Kidney epithelial cell (primary cell): ENCODE measurements around the gene RETSAT. TPM values are rescaled to one million over a fixed set of nuclear protein-coding genes. Genes with fewer than 3 reads are reported as not detected.
"Not testable (repeated sequence)": the region's sequence is repeated elsewhere in the genome, so short reads cannot be mapped to it uniquely, and the experiment has no call there.

Experiments
- DNase-seq: peaks from one replicate; pipeline ENCODE4 v3.0.0-alpha.2; 2010; ENCODE audit warnings: low read depth
- H3K27me3 ChIP-seq: 2 replicates; pipeline ENCODE4 v1.6.0; 2011; ENCODE audit warnings: low read length; ENCODE audit not compliant: control insufficient read depth, insufficient read depth
- H3K36me3 ChIP-seq: 2 replicates; pipeline ENCODE4 v1.5.1; 2011; ENCODE audit warnings: low read length; ENCODE audit not compliant: control insufficient read depth, insufficient read depth
- H3K4me3 ChIP-seq: 2 replicates; pipeline ENCODE4 v1.5.1; 2011; ENCODE audit warnings: low read depth, mild to moderate bottlenecking, control low read depth, low read length
- total RNA-seq: library from RNA; depleted of rRNA; stranded (reverse); fragments of >200 nt; gene quantifications from 2 replicates; pipeline ENCODE4 v1.2.3, GENCODE V29; 2015
- TF ChIP-seq, protein P1 (sequence below): IDR thresholded peaks from 2 replicates; pipeline ENCODE4 v1.5.1; 2011; ENCODE audit warnings: mild to moderate bottlenecking, moderate library complexity, low read length, control low read depth, inconsistent platforms; ENCODE audit not compliant: insufficient read depth, poor library complexity, severe bottlenecking

RETSAT gene
- total RNA-seq, 1 donor from 2014 or later, result 29.6 TPM

DNA sequence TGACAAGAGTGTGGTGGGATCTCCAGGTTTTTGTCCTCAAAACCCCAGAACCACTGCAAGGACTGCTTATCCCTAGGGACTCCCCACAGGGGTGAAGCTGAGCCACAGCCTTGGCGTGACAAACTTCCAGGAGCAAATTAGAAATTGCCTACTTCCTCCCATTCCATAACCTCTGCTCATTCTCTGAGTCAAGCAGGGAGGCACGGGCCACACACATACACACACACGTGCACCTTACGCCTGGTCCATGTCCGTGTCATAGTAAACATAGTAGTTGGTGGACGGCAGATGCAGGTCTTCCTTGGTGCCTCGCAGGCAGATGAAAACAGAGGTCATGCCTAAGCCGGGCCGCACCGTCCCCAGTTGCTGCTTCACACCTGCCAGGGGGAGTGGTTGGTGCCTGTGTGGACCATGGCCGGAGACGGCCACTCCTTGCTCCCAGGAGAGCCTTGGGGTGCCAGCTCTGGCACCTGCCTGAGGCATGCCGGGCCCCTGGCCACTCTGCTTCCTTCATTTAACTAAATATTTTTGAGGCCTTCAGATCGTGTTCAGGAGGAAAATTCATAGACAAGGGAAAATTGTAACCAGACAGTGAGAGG lies 9.9 kb downstream of the RETSAT start:
- no peak for DNase-seq
- no peaks in the 10 kb centered on the region for H3K36me3 ChIP-seq
- H3K27me3 ChIP-seq, result peaks cover 2% of the 10 kb centered on the region
- TF ChIP-seq, protein P1, sequence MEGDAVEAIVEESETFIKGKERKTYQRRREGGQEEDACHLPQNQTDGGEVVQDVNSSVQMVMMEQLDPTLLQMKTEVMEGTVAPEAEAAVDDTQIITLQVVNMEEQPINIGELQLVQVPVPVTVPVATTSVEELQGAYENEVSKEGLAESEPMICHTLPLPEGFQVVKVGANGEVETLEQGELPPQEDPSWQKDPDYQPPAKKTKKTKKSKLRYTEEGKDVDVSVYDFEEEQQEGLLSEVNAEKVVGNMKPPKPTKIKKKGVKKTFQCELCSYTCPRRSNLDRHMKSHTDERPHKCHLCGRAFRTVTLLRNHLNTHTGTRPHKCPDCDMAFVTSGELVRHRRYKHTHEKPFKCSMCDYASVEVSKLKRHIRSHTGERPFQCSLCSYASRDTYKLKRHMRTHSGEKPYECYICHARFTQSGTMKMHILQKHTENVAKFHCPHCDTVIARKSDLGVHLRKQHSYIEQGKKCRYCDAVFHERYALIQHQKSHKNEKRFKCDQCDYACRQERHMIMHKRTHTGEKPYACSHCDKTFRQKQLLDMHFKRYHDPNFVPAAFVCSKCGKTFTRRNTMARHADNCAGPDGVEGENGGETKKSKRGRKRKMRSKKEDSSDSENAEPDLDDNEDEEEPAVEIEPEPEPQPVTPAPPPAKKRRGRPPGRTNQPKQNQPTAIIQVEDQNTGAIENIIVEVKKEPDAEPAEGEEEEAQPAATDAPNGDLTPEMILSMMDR, result no peak
- no peak overlapping the region for H3K4me3 ChIP-seq

GRCh38 chr2:85343207-85343895 lies 11.0 kb downstream of the RETSAT start:
- H3K36me3 ChIP-seq, DNase-seq, H3K4me3 ChIP-seq, H3K27me3 ChIP-seq: not testable (repeated sequence)

DNA sequence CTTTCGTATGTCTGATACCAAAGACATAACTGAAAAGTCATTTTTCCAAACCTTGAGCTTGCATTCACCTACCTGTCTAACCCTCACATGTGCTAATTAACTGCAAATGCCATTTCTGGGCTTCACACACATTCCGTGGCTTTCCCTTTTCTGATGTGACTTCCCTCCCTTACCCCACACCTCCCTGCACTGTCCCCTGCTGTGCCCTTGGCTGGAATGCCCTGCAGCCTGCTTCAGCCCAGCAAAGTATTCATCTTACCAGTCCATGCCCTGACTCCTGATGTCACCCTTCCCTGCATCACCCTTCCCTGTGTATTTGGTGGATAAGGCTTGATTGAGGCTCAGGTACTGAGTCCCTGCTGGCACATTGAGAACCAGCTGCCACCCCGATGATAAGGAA lies 12.2 kb downstream of the RETSAT start:
- TF ChIP-seq, protein P1, result no peak
- no peak for DNase-seq
- H3K4me3 ChIP-seq, result no peak overlapping the region
- H3K36me3 ChIP-seq, result no peaks in the 10 kb centered on the region
- H3K27me3 ChIP-seq, result peaks cover 5% of the 10 kb centered on the region

GRCh38 chr2:85341269-85342029 lies 12.9 kb downstream of the RETSAT start:
- Histone ChIP-seq H3K4me3 (no peak overlapping the region), H3K36me3 (no peaks in the 10 kb centered on the region), H3K27me3 (peaks cover 5% of the 10 kb centered on the region)
- TF ChIP-seq, protein P1, result no peak
- DNase-seq, result no peak

GRCh38 chr2:85340034-85340892 lies 14.1 kb downstream of the RETSAT start:
- TF ChIP-seq, protein P1, result no peak
- H3K27me3 ChIP-seq, result peaks cover 5% of the 10 kb centered on the region
- DNase-seq, result no peak
- H3K4me3 ChIP-seq, result no peak overlapping the region
- no peaks in the 10 kb centered on the region for H3K36me3 ChIP-seq
